ENCODE measurements around the gene RIOX2. TPM values are rescaled to one million over a fixed set of nuclear protein-coding genes. Genes with fewer than 3 reads are reported as not detected.

RIOX2 gene
- total RNA-seq, 4 donors from 2014 or later: 19.5 to 24.2 (median 21.7) TPM

DNA sequence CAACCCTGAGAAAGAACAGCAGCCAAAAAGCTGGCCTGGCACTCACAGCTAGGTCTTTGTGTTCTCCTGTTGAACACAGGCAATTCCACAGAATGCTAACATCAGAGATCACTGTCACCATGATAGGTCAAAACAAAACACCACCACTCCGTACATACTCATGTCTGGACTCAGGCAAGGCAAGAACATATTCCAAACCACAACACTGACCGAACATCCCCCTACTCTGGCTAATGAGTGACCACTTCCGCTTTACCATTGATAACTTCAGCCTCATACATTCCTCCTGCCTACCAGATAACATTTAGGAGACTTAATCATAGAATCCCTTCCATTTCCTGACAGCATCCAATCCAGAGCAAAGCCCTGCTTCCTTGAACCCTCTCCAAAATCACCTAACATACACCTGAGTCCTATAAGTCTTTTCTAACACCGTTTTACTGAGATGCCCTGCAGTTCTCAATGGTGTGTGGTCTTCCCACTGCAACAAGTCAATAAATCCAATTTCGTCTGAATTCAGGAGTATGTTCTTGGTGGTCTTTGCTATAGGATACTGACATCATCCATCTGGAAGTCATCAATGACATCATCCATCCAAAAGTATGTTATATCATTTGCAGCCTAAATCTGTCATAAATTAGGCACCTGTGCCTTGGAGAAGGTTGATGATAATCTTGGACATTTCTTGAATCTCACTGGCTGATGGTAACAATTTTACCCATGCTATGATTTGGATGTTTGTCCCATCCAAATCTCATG, 23.7 kb downstream of the RIOX2 start:
- Histone ChIP-seq H3K4me1 (no peaks in the 10 kb centered on the region), H3K9me3 (no peaks in the 10 kb centered on the region), H3K27ac (replicated peaks in 1 of 4) (no peak overlapping the region), H3K36me3 (peaks cover 6 to 98% (median 75%) of the 10 kb centered on the region in 4 donors), H3K27me3 (no peaks in the 10 kb centered on the region), H3K4me3 (no peak overlapping the region)
- no peak for DNase-seq (ENCODE audit: extremely low spot score)
- WGBS: 87% methylated on average over 5 of the region's 5 CpGs
- TF ChIP-seq POLR2A (IDR thresholded peaks at IDR 0.05; ENCODE audit: low read depth) (no peak), EP300 (IDR thresholded peaks at IDR 0.05) (no peak), POLR2AphosphoS5 (IDR thresholded peaks at IDR 0.05) (no peak), CTCF (IDR thresholded peaks at IDR 0.05) (no peak)
- intact Hi-C loops (cut with DNase I): no loop called here

- DNase-seq (ENCODE audit: extremely low spot score): no peak
- no peaks in the 10 kb centered on the region for H3K9me3 ChIP-seq
- H3K36me3 ChIP-seq: peaks cover 19 to 91% (median 71%) of the 10 kb centered on the region in 4 donors
- H3K4me1 ChIP-seq: no peaks in the 10 kb centered on the region
- TF ChIP-seq POLR2A (IDR thresholded peaks at IDR 0.05; ENCODE audit: low read depth): no peak
- TF ChIP-seq POLR2AphosphoS5 (IDR thresholded peaks at IDR 0.05): no peak
- no peak for TF ChIP-seq EP300 (IDR thresholded peaks at IDR 0.05)
- no peak for TF ChIP-seq CTCF (IDR thresholded peaks at IDR 0.05)
- no peak overlapping the region for H3K4me3 ChIP-seq
- H3K27ac ChIP-seq (replicated peaks in 1 of 4): no peak overlapping the region
- H3K27me3 ChIP-seq: no peaks in the 10 kb centered on the region
- WGBS: 82% methylated on average over 4 of the region's 4 CpGs
- intact Hi-C loops (cut with DNase I): no loop called here
Measured at GRCh38 chr3:97942801-97943546, 29.3 kb downstream of the RIOX2 start.

- no peak for TF ChIP-seq POLR2AphosphoS5 (IDR thresholded peaks at IDR 0.05)
- no peak for TF ChIP-seq POLR2A (IDR thresholded peaks at IDR 0.05; ENCODE audit: low read depth)
- no peak for TF ChIP-seq CTCF (IDR thresholded peaks at IDR 0.05)
- TF ChIP-seq EP300 (IDR thresholded peaks at IDR 0.05): no peak
- Histone ChIP-seq H3K4me1 (no peaks in the 10 kb centered on the region), H3K27me3 (no peaks in the 10 kb centered on the region), H3K27ac (replicated peaks in 1 of 4) (no peak overlapping the region), H3K4me3 (no peak overlapping the region), H3K9me3 (no peaks in the 10 kb centered on the region), H3K36me3 (peaks cover 23 to 91% (median 69%) of the 10 kb centered on the region in 4 donors)
- intact Hi-C loops (cut with DNase I): no loop called here
- 85% methylated on average over 1 of the region's 1 CpG for WGBS
- DNase-seq (ENCODE audit: extremely low spot score): no peak
Measured at GRCh38 chr3:97940034-97940433, 32.2 kb downstream of the RIOX2 start.

GRCh38 chr3:97939401-97939800, 32.8 kb downstream of the RIOX2 start:
- Histone ChIP-seq H3K4me3 (no peak overlapping the region), H3K36me3 (peaks cover 23 to 91% (median 66%) of the 10 kb centered on the region in 4 donors), H3K27me3 (no peaks in the 10 kb centered on the region), H3K4me1 (no peaks in the 10 kb centered on the region), H3K27ac (replicated peaks in 1 of 4) (no peak overlapping the region), H3K9me3 (no peaks in the 10 kb centered on the region)
- TF ChIP-seq POLR2A (IDR thresholded peaks at IDR 0.05; ENCODE audit: low read depth) (no peak), POLR2AphosphoS5 (IDR thresholded peaks at IDR 0.05) (no peak), EP300 (IDR thresholded peaks at IDR 0.05) (no peak), CTCF (IDR thresholded peaks at IDR 0.05) (no peak)
- DNase-seq (ENCODE audit: extremely low spot score): no peak
- WGBS: 96% methylated on average over 2 of the region's 2 CpGs
- intact Hi-C loops (cut with DNase I): no loop called here

Data from esophagus muscularis mucosa (tissue), 4 donors.